HG02571 (cell line): Measurements from ENCODE around the gene ABCG5.

Experiments
- ATAC-seq: cut with Tn5 transposase; IDR thresholded peaks from one replicate; pipeline ENCODE4 v1.9.1; 2021; ENCODE audit warnings: mild to moderate bottlenecking, moderate library complexity; ENCODE audit not compliant: unreplicated experiment

ABCG5 gene

GRCh38 chr2:43842866-43843226, 4.2 kb upstream of the ABCG5 start:
- ATAC-seq: no peak

DNA sequence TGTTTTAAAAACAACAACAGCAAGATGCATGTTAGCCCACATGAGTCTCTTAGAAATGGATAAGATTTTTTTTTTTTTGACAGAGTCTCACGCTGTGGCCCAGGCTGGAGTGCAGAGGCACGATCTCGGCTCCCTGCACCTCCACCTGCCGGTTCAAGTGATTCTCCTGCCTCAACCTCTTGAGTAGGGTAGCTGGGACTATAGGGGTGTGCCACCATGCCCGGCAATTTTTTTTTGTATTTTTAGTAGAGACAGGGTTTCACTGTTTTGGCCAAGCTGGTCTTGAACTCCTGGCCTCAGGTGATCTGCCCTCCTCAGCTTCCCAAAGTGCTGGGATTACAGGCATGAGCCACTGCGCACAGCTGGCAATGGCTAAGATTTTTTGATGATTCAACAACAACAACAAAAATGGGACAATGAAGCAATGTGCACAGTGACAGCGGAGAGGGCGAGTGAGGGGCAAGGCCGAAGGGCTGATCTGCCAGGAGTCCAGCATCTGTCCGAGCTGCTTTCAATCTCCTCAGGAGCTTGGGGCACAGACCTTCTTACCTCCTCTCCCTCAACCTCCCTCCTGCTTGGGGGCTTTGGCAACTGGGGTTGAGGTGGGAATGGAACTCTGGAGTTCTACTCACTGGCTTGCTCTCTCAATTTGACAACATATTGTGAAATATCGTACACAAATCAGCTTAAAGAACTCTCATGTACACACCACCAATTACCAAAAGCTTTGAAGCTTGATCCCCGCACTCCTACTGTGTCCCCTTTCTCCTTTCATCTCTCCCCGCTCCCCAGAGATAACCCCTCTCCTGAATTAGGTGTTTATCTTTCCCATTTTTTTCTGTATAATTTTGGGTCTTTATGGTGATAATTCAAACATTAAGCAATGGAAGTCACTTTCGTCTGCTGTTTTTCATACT, 3.6 kb upstream of the ABCG5 start:
- no peak for ATAC-seq

DNA sequence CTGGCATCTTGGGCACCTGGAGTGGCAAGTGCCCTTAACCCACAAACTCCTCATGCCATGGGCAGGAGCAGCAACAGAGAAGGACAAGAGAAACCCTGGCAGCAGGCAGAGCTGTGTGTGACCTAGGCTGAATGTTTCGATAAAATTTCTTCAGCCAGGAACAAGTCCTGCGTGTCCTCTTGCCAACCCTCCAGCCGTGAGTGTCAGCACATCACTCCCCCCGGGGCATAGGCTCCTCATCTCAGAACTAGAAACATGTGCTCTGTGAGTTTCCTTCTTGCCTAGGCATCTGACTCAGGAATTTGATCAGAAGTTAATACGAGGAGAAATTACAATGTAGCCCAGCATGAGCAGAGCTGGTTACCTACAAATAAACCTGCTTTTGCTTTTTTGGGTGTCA, 2.3 kb upstream of the ABCG5 start:
- no peak for ATAC-seq

DNA sequence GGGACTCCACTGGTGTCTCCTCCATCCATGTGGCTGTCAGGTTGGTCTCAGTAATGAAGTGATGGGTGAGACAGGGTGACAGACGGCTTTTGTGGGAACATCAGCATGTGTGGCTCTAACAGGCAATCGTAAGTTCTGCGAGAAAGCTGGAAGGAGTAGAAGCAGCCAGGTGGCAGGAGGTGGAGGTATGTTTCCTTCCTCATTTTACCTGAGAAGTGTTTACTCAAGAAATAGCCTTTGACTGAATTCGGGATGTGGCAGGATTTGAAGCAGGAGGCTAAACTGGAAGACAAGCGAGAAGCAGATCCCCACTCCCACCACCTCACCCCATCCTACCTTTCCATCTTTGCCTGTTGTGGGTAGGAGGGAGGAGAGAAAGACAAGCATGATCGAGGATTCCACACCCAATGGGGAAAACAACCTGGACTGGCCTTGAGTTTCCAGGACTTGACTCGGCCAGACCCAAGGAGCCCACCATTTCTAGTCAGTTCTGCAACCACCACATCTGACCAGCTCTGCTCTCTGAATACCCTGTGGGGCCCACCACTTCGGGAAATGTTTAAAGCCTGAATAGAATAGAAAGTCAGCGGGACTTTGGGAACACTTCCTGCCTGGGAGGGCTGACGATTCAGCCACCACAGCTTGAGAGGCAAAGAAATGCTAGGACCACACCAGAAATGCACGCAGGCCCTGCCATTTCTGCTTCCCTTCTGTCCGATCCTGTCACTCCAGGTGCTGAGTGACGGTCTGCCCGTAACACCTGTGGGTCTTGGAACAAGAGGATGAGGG, 1.3 kb upstream of the ABCG5 start:
- no peak for ATAC-seq

GRCh38 chr2:43837831-43838559, 644 bp downstream of the ABCG5 start:
- no peak for ATAC-seq

DNA sequence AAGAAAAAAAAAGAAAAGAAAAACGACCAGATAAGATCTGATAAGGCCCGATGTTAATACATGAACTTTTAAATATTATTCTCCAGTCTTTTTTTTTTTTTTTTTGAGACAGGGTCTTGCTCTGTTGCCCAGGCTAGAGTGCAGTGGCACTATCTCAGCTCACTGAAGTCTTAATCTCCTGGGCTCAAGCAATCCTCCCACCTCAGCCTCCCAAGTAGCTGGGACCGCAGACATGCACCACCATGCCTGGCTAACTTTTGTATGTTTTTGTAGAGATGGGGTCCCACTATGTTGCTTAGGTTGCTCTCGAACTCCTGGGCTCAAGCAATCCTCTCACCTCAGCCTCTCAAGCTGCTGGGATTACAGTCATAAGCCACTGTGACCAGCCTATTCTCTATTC, 1.6 kb downstream of the ABCG5 start:
- ATAC-seq: no peak

DNA sequence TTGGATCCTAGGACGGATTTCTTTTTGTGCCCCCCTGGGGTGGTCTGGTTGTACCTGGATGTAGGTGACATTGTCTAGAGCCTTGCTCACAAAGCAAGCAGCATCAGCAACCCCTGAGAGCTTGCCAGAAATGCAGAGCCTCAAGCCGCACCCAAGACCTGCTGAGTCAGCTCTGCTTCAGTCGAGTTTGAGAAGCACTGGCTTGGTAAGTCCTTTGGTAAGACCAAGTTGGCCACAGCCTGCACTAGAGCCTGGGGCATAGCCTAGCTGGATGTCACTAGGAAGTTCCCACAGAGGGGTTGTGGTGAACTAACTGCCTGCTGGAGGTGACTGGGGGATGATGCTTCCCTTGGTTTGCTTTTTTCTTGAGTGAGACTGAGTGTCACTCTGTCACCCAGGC, 6.2 kb downstream of the ABCG5 start:
- no peak for ATAC-seq

- ATAC-seq: no peak
These were observed 6.9 kb downstream of the ABCG5 start for GRCh38 chr2:43831543-43832294.

GRCh38 chr2:43826305-43827250, 12.1 kb downstream of the ABCG5 start:
- no peak for ATAC-seq

GRCh38 chr2:43825841-43826240, 12.8 kb downstream of the ABCG5 start:
- no peak for ATAC-seq

GRCh38 chr2:43824951-43825493, 13.6 kb downstream of the ABCG5 start:
- ATAC-seq: no peak

DNA sequence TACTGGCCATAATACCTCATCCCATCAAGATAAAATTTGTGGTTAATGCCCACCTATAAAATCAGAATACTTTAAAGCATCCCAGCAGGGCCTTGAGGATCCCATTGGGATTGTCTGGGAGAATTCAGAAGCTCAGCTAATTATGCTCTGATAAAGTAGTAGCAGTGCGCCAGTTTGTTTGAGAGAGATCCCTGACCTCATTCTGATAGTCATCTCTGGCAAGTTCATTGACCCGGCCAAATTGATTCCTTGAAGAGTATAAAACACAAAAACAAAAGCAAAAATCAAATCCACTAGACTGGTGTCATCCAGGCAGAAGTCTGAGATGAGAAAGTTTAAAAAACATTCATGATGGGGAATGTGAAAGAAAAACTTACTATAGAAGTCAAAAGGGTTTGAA, 14.1 kb downstream of the ABCG5 start:
- ATAC-seq: no peak

DNA sequence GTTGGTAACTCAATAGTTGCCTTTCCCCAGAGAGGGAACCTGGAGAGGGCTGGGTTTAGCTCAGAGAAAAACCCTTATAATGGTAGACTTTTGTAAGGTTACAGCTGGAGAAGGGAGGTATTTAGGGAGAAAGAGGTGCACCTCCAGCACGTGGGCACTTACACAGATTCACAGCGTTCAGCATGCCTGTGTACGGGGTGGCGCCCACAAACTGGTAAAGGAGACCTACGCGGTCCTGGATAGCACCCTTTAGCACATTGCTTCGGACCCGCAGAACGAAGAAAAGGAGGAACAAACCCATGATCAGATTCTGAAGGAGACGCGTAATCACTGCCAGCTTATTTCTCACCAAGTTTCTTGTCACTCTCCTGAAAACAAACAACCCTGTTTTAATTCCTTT, 14.9 kb downstream of the ABCG5 start:
- ATAC-seq: no peak

DNA sequence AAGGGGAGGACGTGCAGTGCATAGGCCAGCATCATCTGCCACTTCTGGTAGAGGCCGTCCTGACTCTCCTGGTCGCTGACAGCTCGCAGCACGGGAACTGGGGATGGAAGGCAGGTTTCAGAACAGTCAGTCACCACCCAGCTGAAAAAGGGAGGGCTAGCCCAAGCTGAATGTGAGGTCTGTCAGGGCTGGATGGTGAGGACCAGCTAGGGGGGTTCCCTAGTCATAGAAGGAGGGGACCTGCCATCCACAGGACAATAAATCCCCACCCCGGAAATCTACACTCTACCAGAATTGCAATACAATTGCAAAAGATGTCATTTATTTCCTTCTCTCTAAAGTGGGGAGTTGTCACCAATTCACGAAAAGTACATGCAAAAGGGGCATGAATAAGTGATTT, 15.8 kb downstream of the ABCG5 start:
- no peak for ATAC-seq

DNA sequence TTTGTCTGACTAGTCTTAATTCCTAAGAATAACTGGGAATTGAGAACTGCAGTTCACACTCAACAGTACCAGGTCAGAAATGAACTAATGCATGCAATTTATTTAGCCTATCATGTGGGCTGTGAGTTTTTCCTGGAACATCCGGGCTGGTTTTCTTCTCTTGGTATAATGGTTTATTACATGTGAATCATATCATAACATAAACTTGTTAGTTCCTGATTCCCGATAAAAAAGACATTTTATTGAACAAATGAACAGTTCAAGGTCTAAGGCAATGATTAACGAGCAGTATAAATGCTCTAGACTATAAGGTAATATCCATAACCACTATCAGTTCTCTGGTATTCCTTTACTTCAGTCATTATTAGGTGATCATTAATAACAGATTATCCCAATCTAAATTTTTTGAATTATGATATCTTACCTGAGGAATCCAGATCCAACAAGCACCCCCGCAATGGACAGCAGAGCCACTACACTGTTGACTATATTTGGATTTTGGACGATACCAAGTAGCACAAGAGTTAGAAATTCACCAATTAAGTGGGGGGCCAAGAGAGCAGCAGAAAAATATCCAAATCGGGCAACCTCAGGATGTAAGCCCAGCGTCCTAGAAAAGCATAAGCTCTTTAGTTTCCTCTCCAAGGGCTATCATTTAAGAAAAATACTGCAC, 19.0 kb downstream of the ABCG5 start:
- no peak for ATAC-seq

DNA sequence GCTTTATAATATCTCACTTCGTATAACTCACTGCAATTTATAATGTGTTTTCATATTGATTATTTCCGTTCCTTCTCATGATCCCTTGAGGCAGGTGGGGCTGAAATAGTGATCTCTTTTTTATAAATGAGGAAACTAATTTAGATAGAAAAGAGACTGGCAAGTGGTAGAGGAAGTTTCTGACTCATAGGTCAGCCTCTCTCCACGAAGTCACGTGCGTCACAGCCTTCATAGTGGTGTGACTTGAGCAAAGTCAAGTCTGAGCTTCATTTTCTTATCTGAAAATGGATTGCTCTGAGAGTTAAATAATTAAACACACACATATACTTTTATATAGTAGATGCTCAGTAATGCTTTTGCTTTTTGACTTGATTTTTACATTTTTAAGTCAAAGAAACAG, 19.9 kb downstream of the ABCG5 start:
- ATAC-seq: no peak

- no peak for ATAC-seq
These were observed 23.9 kb downstream of the ABCG5 start for GRCh38 chr2:43814711-43815110.

DNA sequence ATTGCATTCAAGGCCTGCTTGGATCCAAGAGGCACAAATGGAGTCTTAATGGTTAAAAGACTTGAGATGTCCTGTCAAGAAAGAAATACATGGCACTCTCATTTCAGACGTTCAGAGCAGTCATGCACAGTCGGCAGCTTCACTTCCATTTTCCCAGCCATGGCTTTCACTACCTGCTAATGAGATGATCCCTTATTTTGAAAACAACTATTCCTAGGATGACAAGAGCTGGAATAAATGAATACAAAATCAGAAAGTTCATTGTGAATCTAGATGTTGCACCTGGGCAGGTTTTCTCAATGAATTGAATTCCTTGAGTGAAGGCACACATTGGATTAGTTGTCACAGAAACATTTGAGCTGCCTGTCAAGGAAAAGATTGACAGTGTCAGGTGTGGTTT, 25.7 kb downstream of the ABCG5 start:
- ATAC-seq: no peak

GRCh38 chr2:43812006-43812405, 26.6 kb downstream of the ABCG5 start:
- ATAC-seq: no peak
